Mesenteric fat pad (tissue), 1 donor: ENCODE measurements around the gene PTPRN2. TPM values are rescaled to one million over a fixed set of nuclear protein-coding genes. Genes with fewer than 3 reads are reported as not detected.
"Not testable (repeated sequence)": the region's sequence is repeated elsewhere in the genome, so short reads cannot be mapped to it uniquely, and the experiment has no call there.

ENCODE experiments used
- DNase-seq: peaks from one replicate; pipeline ENCODE4 v3.0.0-alpha.2; 2020; ENCODE audit warnings: low spot score
- total RNA-seq: library from RNA; stranded (reverse); fragmentation: NEBNext Ultra II Directional; extraction: Animal tissue kit (Norgen Biotek cat#: 25700); gene quantifications from one replicate; pipeline ENCODE4 v1.2.1, GENCODE V29; 2021
- donor health status: DM: yes; HTN: yes; CAD: no.

Gene PTPRN2
- total RNA-seq, 1 donor from 2014 or later = 2.6 TPM

GRCh38 chr7:157675427-157675927 is 912.1 kb downstream of the PTPRN2 start:
- DNase-seq = peak; percentile 76

- DNase-seq = peak; percentile 89
These were observed 912.8 kb downstream of the PTPRN2 start for GRCh38 chr7:157674715-157675426.

GRCh38 chr7:157674027-157674714 is 913.5 kb downstream of the PTPRN2 start:
- DNase-seq = peak; percentile 86

- peak; percentile 37 for DNase-seq
These were observed 914.0 kb downstream of the PTPRN2 start for GRCh38 chr7:157673573-157673972.

GRCh38 chr7:157671358-157672255 is 916.0 kb downstream of the PTPRN2 start:
- DNase-seq = peak; percentile 85

GRCh38 chr7:157670490-157671357 is 916.9 kb downstream of the PTPRN2 start:
- peak; percentile 43 for DNase-seq

GRCh38 chr7:157669768-157670351 is 917.8 kb downstream of the PTPRN2 start:
- DNase-seq = peak; percentile 65

GRCh38 chr7:157668884-157669767 is 918.5 kb downstream of the PTPRN2 start:
- DNase-seq = no peak

GRCh38 chr7:157668221-157668883 is 919.3 kb downstream of the PTPRN2 start:
- no peak for DNase-seq

GRCh38 chr7:157667731-157668130 is 919.9 kb downstream of the PTPRN2 start:
- DNase-seq = no peak

- no peak for DNase-seq
These were observed 920.4 kb downstream of the PTPRN2 start for GRCh38 chr7:157667261-157667660.

GRCh38 chr7:157666530-157667040 is 921.0 kb downstream of the PTPRN2 start:
- DNase-seq = no peak

- DNase-seq = not testable (repeated sequence)
These were observed 922.0 kb downstream of the PTPRN2 start for GRCh38 chr7:157665634-157665988.

GRCh38 chr7:157664871-157665633 is 922.6 kb downstream of the PTPRN2 start:
- peak; percentile 67 for DNase-seq

- DNase-seq = peak; percentile 41
These were observed 923.6 kb downstream of the PTPRN2 start for GRCh38 chr7:157664034-157664433.

- peak; percentile 78 for DNase-seq
These were observed 924.5 kb downstream of the PTPRN2 start for GRCh38 chr7:157662981-157663716.
